Measurements from ENCODE around the gene GLG1.

GRCh38 chr16:74575175-74575806 lies 31.6 kb downstream of the GLG1 start:
- TF ChIP-seq POLR2A (IDR thresholded peaks at IDR 0.05; ENCODE audit: low read length) (no peak), USF2 (IDR thresholded peaks at IDR 0.05) (no peak), ZFP36 (IDR thresholded peaks at IDR 0.05; ENCODE audit: borderline replicate concordance, partially characterized antibody) (no peak), CTCF (IDR thresholded peaks at IDR 0.05) (no peak)

Data from A549 (cell line).